OCI-M1 (cell line): ENCODE data around the gene SLC17A8.
A peak's percentile ranks its signal among the peaks of the same experiment; 100 is the strongest.
"Not testable (repeated sequence)": the region's sequence is repeated elsewhere in the genome, so short reads cannot be mapped to it uniquely, and the experiment has no call there.

Experiments
- DNase-seq: peaks from one replicate; lab custom pipeline; 2025; lab: John Stamatoyannopoulos, UW

The SLC17A8 gene

DNA sequence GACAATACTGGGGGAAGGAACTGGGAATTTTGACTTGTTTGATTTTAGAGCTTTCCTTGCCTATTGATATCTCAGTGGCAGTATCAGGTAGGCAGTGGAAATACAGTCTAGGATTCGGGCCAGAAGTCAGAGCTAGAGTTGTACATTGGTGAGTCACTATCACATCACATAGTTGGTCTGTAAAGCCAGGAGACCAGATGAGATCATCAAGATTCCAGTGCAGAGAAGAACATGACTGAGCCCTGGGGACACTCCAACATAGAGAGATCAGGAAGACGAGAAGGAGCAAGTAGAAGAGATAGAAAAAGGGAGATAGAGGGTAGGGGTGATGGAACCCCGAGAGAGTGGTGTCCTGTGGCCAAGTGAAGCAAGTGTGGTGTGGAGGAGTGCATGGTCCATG lies 70.2 kb downstream of the SLC17A8 start:
- peak; percentile 19 for DNase-seq

DNA sequence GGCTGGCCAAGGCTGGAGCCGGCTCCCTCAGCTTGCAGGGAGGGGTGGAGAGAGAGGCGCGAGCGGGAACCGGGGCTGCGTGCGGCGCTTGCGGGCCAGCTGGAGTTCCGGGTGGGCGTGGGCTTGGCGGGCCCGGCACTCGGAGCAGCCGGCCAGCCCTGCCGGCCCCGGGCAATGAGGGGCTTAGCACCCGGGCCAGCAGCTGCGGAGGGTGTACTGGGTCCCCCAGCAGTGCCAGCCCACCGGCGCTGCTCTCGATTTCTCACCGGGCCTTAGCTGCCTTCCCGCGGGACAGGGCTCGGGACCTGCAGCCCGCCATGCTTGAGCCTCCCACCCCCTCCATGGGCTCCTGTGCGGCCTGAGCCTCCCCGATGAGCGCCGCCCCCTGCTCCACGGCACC lies 73.4 kb downstream of the SLC17A8 start:
- DNase-seq: not testable (repeated sequence)

- peak; percentile 51 for DNase-seq
Measured at GRCh38 chr12:100433701-100434100, 76.8 kb downstream of the SLC17A8 start.

GRCh38 chr12:100434177-100434576 lies 77.3 kb downstream of the SLC17A8 start:
- no peak for DNase-seq

GRCh38 chr12:100435957-100436356 lies 79.1 kb downstream of the SLC17A8 start:
- DNase-seq: no peak

DNA sequence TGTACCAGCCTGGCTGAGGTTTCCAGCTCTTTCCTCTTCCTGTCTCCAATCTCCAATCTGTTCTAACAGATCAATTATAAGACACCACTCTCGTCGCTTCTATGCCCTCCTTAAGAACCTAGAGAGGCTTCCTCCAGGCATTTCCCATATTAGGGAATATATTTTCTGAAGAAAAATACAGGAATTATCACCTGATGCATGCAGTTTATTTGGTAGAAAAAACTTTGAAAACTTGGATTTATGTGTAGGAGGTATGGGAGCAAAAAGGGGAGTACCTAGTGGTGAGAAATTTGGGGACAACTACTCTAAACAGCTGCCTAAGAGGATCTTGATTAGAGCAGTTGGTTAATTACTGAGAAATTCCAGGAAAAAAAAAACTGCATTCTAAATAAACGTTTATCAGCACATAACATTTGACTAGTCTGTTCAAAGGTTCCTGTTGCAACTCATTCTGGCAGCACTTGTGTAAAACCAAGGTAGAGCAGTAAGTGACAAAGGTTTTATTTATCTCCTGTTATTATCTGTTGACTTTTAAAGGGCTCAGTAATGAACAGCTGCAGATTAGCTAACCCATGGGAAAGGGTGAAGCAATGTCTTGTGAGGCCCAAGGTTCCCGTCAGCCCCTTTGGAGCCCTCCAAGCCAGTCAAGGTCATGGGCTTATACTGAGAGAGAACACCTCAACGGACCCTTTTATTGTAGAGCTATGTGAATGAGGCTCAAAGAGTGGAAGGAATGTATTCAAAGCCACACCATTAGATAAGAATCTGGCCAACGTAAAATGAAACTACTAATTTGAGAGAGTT lies 80.4 kb downstream of the SLC17A8 start:
- DNase-seq: peak; percentile 78

- DNase-seq: no peak
Measured at GRCh38 chr12:100439797-100440196, 82.9 kb downstream of the SLC17A8 start.

DNA sequence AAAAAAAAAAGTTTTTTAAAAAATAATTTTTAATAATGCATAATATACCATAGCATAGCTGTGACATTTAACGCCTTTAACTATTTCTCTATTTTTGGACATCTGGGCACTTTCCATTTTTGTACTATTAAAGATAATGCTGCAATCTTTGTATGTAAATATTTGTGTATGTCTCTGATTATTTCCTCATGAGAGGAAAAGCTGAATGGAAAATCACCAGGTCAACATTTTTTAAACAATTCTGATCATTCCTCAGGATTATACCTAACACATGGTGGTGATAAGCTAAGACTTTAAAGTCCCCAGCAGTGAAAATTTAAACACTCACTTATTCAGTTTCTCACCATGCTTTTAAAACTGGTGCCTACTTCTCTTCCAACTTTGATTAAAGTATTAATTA lies 85.5 kb downstream of the SLC17A8 start:
- DNase-seq: no peak

DNA sequence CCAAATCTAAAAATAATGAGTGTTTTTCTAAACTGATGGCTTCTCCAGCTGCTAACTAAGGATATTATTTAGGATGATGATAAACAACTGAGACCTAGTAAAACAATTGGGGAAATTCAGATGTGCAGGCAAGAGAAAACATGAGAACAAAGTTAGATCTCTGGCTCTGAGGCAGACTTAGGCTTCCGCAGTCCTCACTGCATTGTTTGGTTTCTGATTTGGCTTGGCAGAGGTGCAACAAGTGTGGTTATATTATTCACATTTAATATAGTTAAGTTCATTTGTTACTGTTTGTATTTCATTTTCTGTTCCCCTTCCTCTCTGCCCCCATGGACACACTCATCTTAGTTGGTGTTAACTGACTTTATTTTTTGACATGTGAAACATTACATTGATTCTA lies 86.6 kb downstream of the SLC17A8 start:
- no peak for DNase-seq

DNA sequence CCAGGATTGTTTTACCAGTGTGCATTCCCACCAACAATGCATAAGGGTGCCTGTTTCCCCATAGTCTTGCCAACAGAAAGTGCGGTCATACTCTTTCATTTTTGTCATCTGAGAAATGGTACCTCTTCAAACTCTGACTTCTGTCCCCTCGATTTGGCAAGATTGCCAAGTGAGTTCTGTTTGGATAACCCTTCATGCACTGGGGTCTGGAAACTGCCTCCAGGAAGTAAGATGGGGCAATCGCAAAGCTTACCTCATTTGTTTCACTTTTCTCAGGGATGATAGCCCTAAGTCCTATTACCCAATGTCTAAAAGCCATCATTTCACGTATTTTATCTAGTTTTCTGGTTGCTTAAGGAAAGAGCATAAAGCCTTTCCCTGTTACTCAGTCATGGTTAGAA lies 88.2 kb downstream of the SLC17A8 start:
- peak; percentile 20 for DNase-seq

GRCh38 chr12:100447381-100447780 lies 90.5 kb downstream of the SLC17A8 start:
- DNase-seq: peak; percentile 9

DNA sequence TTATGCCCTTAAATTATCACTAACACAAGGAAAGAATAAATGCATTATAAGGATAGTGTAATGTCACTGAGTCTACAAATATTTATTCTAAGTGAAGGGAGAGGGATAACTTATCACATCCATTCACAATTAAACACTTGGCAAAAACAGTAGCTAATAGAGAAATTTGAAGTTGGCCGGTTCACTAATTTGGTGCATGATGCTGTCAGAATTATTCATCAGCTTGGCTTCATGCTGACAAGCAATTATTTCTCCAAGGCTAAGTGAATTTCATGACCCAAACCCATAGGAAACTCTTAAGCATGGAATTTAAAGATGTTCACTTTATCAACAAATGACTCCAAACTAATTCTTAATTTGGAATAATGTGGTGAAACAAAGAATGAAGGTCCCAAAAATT lies 91.8 kb downstream of the SLC17A8 start:
- DNase-seq: no peak

DNA sequence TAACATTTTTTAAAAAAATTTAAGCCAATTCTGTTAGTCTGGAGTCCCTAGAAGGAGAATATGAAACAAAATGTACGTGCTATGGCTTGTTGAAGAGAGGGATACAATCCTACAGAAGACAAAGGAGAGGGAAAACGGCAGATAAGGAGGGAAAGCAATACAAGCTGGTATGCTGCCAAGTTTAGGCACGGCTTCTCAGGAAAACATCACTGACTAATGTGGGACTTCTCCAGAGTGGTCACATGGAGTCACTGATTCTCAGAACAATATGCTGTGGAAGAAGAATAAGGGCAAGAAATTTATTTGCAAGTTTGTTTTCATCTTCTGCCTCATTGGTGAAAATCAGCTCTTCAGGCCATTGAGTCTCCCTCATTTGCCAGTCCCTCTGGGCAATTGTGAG lies 93.9 kb downstream of the SLC17A8 start:
- DNase-seq: no peak

DNA sequence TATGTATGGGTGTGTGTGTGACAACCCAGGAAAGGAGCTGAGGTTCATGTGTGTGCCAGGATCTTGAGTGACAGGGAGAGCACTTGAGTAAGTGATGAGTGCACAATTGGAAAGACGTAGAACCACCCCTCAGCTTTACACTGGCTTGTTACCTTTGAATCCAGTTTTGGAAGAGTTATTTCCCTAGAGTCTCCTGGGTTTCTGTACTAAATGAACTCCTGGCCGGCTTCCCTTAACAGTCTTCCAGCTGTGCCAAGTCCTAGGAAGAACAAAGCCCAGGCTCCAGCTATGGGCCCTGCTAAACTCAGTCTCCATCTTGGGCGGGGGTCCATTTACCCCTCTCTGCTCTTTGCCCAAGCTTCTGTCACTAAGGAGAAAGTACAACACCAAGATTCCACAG lies 97.1 kb downstream of the SLC17A8 start:
- DNase-seq: no peak

GRCh38 chr12:100455896-100456295 lies 99.0 kb downstream of the SLC17A8 start:
- no peak for DNase-seq

GRCh38 chr12:100458191-100458590 lies 101.3 kb downstream of the SLC17A8 start:
- no peak for DNase-seq

GRCh38 chr12:100460702-100461101 lies 103.8 kb downstream of the SLC17A8 start:
- no peak for DNase-seq

DNA sequence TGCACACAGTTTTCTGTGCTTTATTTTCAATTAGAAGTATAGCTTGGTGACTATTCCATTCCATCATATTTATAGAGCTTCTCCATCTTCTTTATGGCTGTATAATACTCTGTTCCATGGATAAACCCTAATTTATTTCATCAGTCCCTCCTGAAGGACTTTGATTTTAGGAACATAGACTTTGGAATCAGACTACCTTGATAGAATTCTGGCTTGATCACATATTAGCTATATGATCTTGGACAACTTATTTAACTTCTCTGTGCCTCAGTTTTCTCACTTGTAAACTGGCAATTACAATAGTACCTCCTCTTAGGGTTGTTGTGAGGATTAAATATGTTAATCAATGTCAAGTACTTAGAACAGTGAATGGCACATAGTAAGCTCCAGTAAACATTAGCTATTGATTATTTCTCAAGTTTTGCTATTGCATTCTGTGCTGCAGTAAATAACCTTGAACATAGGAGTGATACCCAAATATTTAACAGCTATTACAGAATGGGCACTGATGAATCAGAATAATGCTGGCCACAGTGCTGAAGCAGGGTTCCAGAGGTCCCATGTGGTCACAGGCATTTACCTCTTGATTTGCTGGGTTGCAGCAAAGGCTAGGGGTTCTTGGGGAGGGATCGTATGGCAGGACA lies 104.6 kb downstream of the SLC17A8 start:
- DNase-seq: no peak

DNA sequence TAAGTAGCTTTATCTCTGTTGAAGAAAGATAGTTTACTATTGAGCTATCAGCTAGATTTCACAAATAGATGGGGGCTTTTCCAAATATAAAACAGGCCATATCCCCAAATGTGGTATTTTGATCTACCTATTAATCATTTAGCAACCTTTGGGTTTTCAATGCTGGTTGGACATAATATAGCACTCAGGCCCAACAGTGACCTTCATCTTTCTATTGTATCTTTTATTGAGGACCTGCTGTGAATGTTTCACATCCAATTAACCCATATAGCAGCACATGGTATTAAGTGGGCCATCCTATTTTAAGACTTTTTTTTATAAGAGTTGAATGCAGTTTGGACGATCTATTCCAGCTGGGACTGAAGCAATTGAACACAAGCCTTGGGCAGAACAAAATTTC lies 106.8 kb downstream of the SLC17A8 start:
- DNase-seq: no peak

GRCh38 chr12:100464529-100464928 lies 107.7 kb downstream of the SLC17A8 start:
- no peak for DNase-seq

DNA sequence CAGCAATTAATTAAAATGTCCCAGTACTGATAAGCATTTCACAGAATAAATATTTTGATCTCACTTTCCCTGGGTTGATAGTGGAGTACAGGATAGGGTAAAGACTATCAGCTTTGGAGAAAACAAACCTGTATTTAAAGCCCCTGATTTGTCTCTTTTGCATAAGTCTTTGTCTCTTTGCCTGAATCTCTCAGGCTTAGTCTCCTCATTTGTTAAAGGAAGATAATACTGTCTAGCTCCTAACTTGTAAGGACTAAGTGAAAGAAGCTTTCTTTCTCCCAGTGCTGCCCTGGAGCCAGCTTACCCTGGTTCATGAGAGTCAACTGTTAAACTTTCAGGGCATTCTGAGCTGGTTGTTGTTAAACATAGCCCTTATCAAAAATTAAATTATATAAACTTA lies 111.3 kb downstream of the SLC17A8 start:
- no peak for DNase-seq
